Ishikawa (cell line): ENCODE results near the gene FHIT.

ENCODE experiments used
- REST ChIP-seq: IDR thresholded peaks from 2 replicates; pipeline ENCODE4 v1.6.1; 2012; ENCODE audit warnings: low read depth, mild to moderate bottlenecking
- TAF1 ChIP-seq: IDR thresholded peaks from 2 replicates; pipeline ENCODE4 v1.6.1; 2012; ENCODE audit warnings: low read depth, mild to moderate bottlenecking
- TCF12 ChIP-seq: IDR thresholded peaks from 2 replicates; pipeline ENCODE4 v1.6.1; 2012; ENCODE audit warnings: low read depth

GRCh38 chr3:60490992-60491391 is 760.3 kb downstream of the FHIT start:
- TF ChIP-seq REST (no peak), TAF1 (no peak), TCF12 (no peak)
